GM19025 (cell line): Measurements from ENCODE around the gene ITGA11.

ENCODE experiments used
- ATAC-seq: cut with Tn5 transposase; IDR thresholded peaks from one replicate; pipeline ENCODE4 v1.9.1; 2021; ENCODE audit warnings: mild to moderate bottlenecking, low read depth, moderate library complexity; ENCODE audit not compliant: unreplicated experiment

Gene ITGA11

GRCh38 chr15:68301301-68301700, 130.7 kb downstream of the ITGA11 start:
- ATAC-seq: no peak

GRCh38 chr15:68300115-68300940, 131.6 kb downstream of the ITGA11 start:
- ATAC-seq: no peak

- ATAC-seq: no peak
Measured at GRCh38 chr15:68299436-68299835, 132.5 kb downstream of the ITGA11 start.

GRCh38 chr15:68298882-68299381, 133.0 kb downstream of the ITGA11 start:
- peak; percentile 70 for ATAC-seq

GRCh38 chr15:68298336-68298735, 133.6 kb downstream of the ITGA11 start:
- ATAC-seq: no peak

GRCh38 chr15:68295014-68295805, 136.8 kb downstream of the ITGA11 start:
- no peak for ATAC-seq

GRCh38 chr15:68292967-68293366, 139.0 kb downstream of the ITGA11 start:
- ATAC-seq: no peak

GRCh38 chr15:68292157-68292781, 139.7 kb downstream of the ITGA11 start:
- ATAC-seq: no peak

GRCh38 chr15:68290715-68291114, 141.2 kb downstream of the ITGA11 start:
- no peak for ATAC-seq

- ATAC-seq: no peak
Measured at GRCh38 chr15:68289621-68290352, 142.2 kb downstream of the ITGA11 start.

GRCh38 chr15:68289057-68289456, 142.9 kb downstream of the ITGA11 start:
- ATAC-seq: no peak

GRCh38 chr15:68286256-68286655, 145.7 kb downstream of the ITGA11 start:
- no peak for ATAC-seq

GRCh38 chr15:68285259-68285980, 146.5 kb downstream of the ITGA11 start:
- no peak for ATAC-seq

GRCh38 chr15:68284616-68285258, 147.2 kb downstream of the ITGA11 start:
- no peak for ATAC-seq

- ATAC-seq: no peak
Measured at GRCh38 chr15:68283401-68283800, 148.6 kb downstream of the ITGA11 start.

GRCh38 chr15:68281008-68281407, 151.0 kb downstream of the ITGA11 start:
- ATAC-seq: no peak

GRCh38 chr15:68279779-68280753, 151.9 kb downstream of the ITGA11 start:
- no peak for ATAC-seq
